ENCODE measurements around the gene NCOA7. TPM values are rescaled to one million over a fixed set of nuclear protein-coding genes. Genes with fewer than 3 reads are reported as not detected.

The NCOA7 gene
- total RNA-seq, 1 experiment from 2014 or later = 51.0 TPM

GRCh38 chr6:125806813-125807212, 16.1 kb downstream of the NCOA7 start:
- no peak overlapping the region for H3K27ac ChIP-seq
- no peak overlapping the region for H2AFZ ChIP-seq
- H4K20me1 ChIP-seq (ENCODE audit: insufficient read depth) = no peaks in the 10 kb centered on the region
- H3K4me3 ChIP-seq = no peak overlapping the region
- no peaks in the 10 kb centered on the region; the same call in 1 of the 2 replicates for H3F3A ChIP-seq (ENCODE audit: insufficient read depth, low read depth)
- H3K27me3 ChIP-seq (ENCODE audit: insufficient read depth, low read depth) = no peaks in the 10 kb centered on the region
- H3K9me3 ChIP-seq (ENCODE audit: insufficient read depth, low read depth) = no peaks in the 10 kb centered on the region
- no peak overlapping the region for H3K4me2 ChIP-seq
- intact Hi-C loops (cut with micrococcal nuclease; ENCODE audit: unreplicated experiment) = no loop called here
- H3K36me3 ChIP-seq (ENCODE audit: low read depth) = peaks cover 15% of the 10 kb centered on the region; the same call in 1 of the 2 replicates
- ChIA-PET CTCF (no interaction called here), POLR2A (ENCODE audit: unreplicated experiment) (no interaction called here)
- no TSS peak for BruUV-seq (replicated peaks)
- TF ChIP-seq EZH2 (IDR thresholded peaks at IDR 0.05; ENCODE audit: low read depth) (no peak), CTCF (conservative IDR thresholded peaks at IDR 0.05) (no peak)
- H3K9me2 ChIP-seq (ENCODE audit: insufficient read depth) = no peaks in the 10 kb centered on the region
- DNase-seq = no peak
- H3K4me1 ChIP-seq (replicated peaks; ENCODE audit: insufficient read depth) = peaks cover 7% of the 10 kb centered on the region; the same call in 1 of the 2 replicates
- H3K79me2 ChIP-seq (ENCODE audit: low read depth) = peaks cover 39% of the 10 kb centered on the region; the same call in 1 of the 2 replicates

DNA sequence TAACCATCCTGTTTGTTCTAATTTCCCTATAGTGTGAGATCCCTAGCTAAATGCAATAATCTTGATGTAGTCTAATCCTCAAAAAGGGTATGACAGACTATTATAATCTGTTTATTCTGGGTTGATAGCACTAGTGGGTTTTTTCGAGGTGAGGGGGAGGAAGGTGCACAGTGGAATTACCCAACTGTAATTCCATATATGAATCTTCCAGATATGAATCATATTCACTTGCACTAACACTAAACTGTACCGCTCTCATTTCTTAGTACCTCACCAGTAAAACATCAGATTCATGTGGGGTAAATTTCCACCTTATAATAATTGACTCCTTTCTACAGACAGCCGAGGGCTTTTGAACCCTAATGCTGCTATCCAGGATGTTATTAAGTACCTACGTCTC, 16.5 kb downstream of the NCOA7 start:
- intact Hi-C loops (cut with micrococcal nuclease; ENCODE audit: unreplicated experiment) = no loop called here
- Histone ChIP-seq H3K36me3 (ENCODE audit: low read depth) (peaks cover 10% of the 10 kb centered on the region; the same call in 1 of the 2 replicates), H3K9me2 (ENCODE audit: insufficient read depth) (no peaks in the 10 kb centered on the region), H3K4me3 (no peak overlapping the region), H2AFZ (no peak overlapping the region), H4K20me1 (ENCODE audit: insufficient read depth) (no peaks in the 10 kb centered on the region), H3K27me3 (ENCODE audit: insufficient read depth, low read depth) (no peaks in the 10 kb centered on the region), H3K79me2 (ENCODE audit: low read depth) (peaks cover 37% of the 10 kb centered on the region; the same call in 1 of the 2 replicates), H3K4me2 (no peak overlapping the region), H3K27ac (no peak overlapping the region), H3F3A (ENCODE audit: insufficient read depth, low read depth) (peaks cover 3% of the 10 kb centered on the region; the same call in 1 of the 2 replicates), H3K9me3 (ENCODE audit: insufficient read depth, low read depth) (no peaks in the 10 kb centered on the region), H3K4me1 (replicated peaks; ENCODE audit: insufficient read depth) (peaks cover 12% of the 10 kb centered on the region)
- POLR2A ChIA-PET (ENCODE audit: unreplicated experiment) = no interaction called here
- TF ChIP-seq CTCF (conservative IDR thresholded peaks at IDR 0.05) = no peak
- no peak for TF ChIP-seq EZH2 (IDR thresholded peaks at IDR 0.05; ENCODE audit: low read depth)
- DNase-seq = no peak
- CTCF ChIA-PET = no interaction called here
- no TSS peak for BruUV-seq (replicated peaks)

DNA sequence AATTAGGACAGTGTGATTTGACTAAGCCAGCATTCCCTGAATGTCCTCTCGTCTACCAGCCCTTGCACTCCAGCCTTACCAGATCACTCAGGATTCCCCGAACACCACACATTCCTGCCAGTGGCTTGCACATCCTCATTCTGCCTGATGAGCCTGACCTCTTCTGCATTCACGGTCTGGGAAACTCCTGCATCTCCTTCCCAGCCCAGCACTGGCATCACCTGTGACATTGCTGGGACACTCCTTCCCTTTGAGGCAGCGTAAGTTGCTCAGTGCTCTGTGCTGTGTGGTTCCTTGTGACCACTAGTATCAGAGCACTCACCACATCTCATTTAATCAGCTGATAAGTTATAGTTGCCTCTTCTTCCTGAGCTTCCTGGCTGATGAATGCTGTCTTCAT, 17.3 kb downstream of the NCOA7 start:
- peaks cover 42% of the 10 kb centered on the region for H3K79me2 ChIP-seq (ENCODE audit: low read depth)
- no peak for TF ChIP-seq EZH2 (IDR thresholded peaks at IDR 0.05; ENCODE audit: low read depth)
- CTCF ChIA-PET = no interaction called here

GRCh38 chr6:125808591-125808990, 17.8 kb downstream of the NCOA7 start:
- DNase-seq = no peak
- Histone ChIP-seq H2AFZ (no peak overlapping the region), H3K79me2 (ENCODE audit: low read depth) (peaks cover 41% of the 10 kb centered on the region), H4K20me1 (ENCODE audit: insufficient read depth) (no peaks in the 10 kb centered on the region), H3K36me3 (ENCODE audit: low read depth) (peaks cover 8% of the 10 kb centered on the region; the same call in 1 of the 2 replicates), H3F3A (ENCODE audit: insufficient read depth, low read depth) (peaks cover 10% of the 10 kb centered on the region; the same call in 1 of the 2 replicates), H3K4me3 (no peak overlapping the region), H3K9me3 (ENCODE audit: insufficient read depth, low read depth) (no peaks in the 10 kb centered on the region), H3K27ac (no peak overlapping the region), H3K27me3 (ENCODE audit: insufficient read depth, low read depth) (no peaks in the 10 kb centered on the region), H3K4me1 (replicated peaks; ENCODE audit: insufficient read depth) (peaks cover 20% of the 10 kb centered on the region), H3K9me2 (ENCODE audit: insufficient read depth) (no peaks in the 10 kb centered on the region; the same call in 1 of the 2 replicates), H3K4me2 (no peak overlapping the region)
- ChIA-PET CTCF (no interaction called here), POLR2A (ENCODE audit: unreplicated experiment) (no interaction called here)
- TF ChIP-seq CTCF (conservative IDR thresholded peaks at IDR 0.05) (no peak), EZH2 (IDR thresholded peaks at IDR 0.05; ENCODE audit: low read depth) (no peak)
- no TSS peak for BruUV-seq (replicated peaks)
- intact Hi-C loops (cut with micrococcal nuclease; ENCODE audit: unreplicated experiment) = no loop called here

More for the DNA sequence above, 17.3 kb downstream of the NCOA7 start:
- peaks cover 20% of the 10 kb centered on the region for H3K4me1 ChIP-seq (replicated peaks; ENCODE audit: insufficient read depth)
- no peak overlapping the region for H2AFZ ChIP-seq
- H3K27me3 ChIP-seq (ENCODE audit: insufficient read depth, low read depth) = no peaks in the 10 kb centered on the region
- no peaks in the 10 kb centered on the region; the same call in 1 of the 2 replicates for H3K9me2 ChIP-seq (ENCODE audit: insufficient read depth)
- H3K9me3 ChIP-seq (ENCODE audit: insufficient read depth, low read depth) = no peaks in the 10 kb centered on the region
- intact Hi-C loops (cut with micrococcal nuclease; ENCODE audit: unreplicated experiment) = no loop called here
- no peaks in the 10 kb centered on the region for H4K20me1 ChIP-seq (ENCODE audit: insufficient read depth)
- BruUV-seq (replicated peaks) = no TSS peak
- no peak overlapping the region for H3K27ac ChIP-seq
- H3K4me3 ChIP-seq = no peak overlapping the region
- H3K4me2 ChIP-seq = no peak overlapping the region
- H3K36me3 ChIP-seq (ENCODE audit: low read depth) = peaks cover 8% of the 10 kb centered on the region; the same call in 1 of the 2 replicates
- no peak for DNase-seq
- POLR2A ChIA-PET (ENCODE audit: unreplicated experiment) = no interaction called here
- peaks cover 10% of the 10 kb centered on the region; the same call in 1 of the 2 replicates for H3F3A ChIP-seq (ENCODE audit: insufficient read depth, low read depth)

All from PC-9 (cell line).